ENCODE results near the gene MAPK7. TPM values are rescaled to one million over a fixed set of nuclear protein-coding genes. Genes with fewer than 3 reads are reported as not detected.

MAPK7 gene
- total RNA-seq, 8 experiments from 2014 or later = 9.8 to 20.1 (median 13.4) TPM

GRCh38 chr17:19336938-19337711 is 41.2 kb upstream of the MAPK7 start:
- WGBS, 10 experiments = 40 to 75% (median 67%) methylated on average over 1 to 7 of the region's 21 CpGs; no CpG with 5 or more reads in 6 of the 10 experiments
- H3K4me1 ChIP-seq (replicated peaks in 1 of 2) = peaks cover 15 to 20% of the 10 kb centered on the region in 2 donors
- peak overlapping the region; percentile 53 to 85 for H3K27ac ChIP-seq
- in situ Hi-C loops (cut with MboI; ENCODE audit: low pct_unique_long_range_greater_than_20kb in 2 of 9, low sequenced_read_pairs in 9 of 9, unreplicated experiment in 9 of 9) = no loop called here
- peak in 5 of 8 experiments; percentile 74 to 94 (median 92) for ATAC-seq (replicated peaks in 6 of 8)
- H3K4me3 ChIP-seq = no peak overlapping the region

GRCh38 chr17:19337712-19338023 is 40.6 kb upstream of the MAPK7 start:
- H3K27ac ChIP-seq = peak overlapping the region in 1 of 2 donors; percentile 85
- no peak overlapping the region for H3K4me3 ChIP-seq
- no peak for ATAC-seq (replicated peaks in 6 of 8)
- WGBS, 10 experiments = no CpG with 5 or more reads among the region's 2 CpGs
- peaks cover 15 to 20% of the 10 kb centered on the region in 2 donors for H3K4me1 ChIP-seq (replicated peaks in 1 of 2)
- in situ Hi-C loops (cut with MboI; ENCODE audit: low pct_unique_long_range_greater_than_20kb in 2 of 9, low sequenced_read_pairs in 9 of 9, unreplicated experiment in 9 of 9) = no loop called here

GRCh38 chr17:19338031-19338990 is 40.0 kb upstream of the MAPK7 start:
- in situ Hi-C loops (cut with MboI; ENCODE audit: low pct_unique_long_range_greater_than_20kb in 2 of 9, low sequenced_read_pairs in 9 of 9, unreplicated experiment in 9 of 9) = no loop called here
- ATAC-seq (replicated peaks in 6 of 8) = peak in 3 of 8 experiments; percentile 5 to 43 (median 5)
- Histone ChIP-seq H3K27ac (peak overlapping the region in 1 of 2 donors; percentile 85), H3K4me1 (replicated peaks in 1 of 2) (peaks cover 15 to 20% of the 10 kb centered on the region in 2 donors), H3K4me3 (no peak overlapping the region)
- 38 to 100% (median 87%) methylated on average over 1 to 2 of the region's 7 CpGs; no CpG with 5 or more reads in 6 of the 10 experiments for WGBS, 10 experiments

- H3K4me1 ChIP-seq (replicated peaks in 1 of 2) = peaks cover 15 to 20% of the 10 kb centered on the region in 2 donors
- 0 to 80% (median 34%) methylated on average over 1 to 2 of the region's 2 CpGs; no CpG with 5 or more reads in 4 of the 10 experiments for WGBS, 10 experiments
- H3K4me3 ChIP-seq = no peak overlapping the region
- in situ Hi-C loops (cut with MboI; ENCODE audit: low pct_unique_long_range_greater_than_20kb in 2 of 9, low sequenced_read_pairs in 9 of 9, unreplicated experiment in 9 of 9) = no loop called here
- H3K27ac ChIP-seq = no peak overlapping the region
- ATAC-seq (replicated peaks in 6 of 8) = peak in 3 of 8 experiments; percentile 56 to 86 (median 63)
Measured at GRCh38 chr17:19339341-19339815, 38.9 kb upstream of the MAPK7 start.

- H3K4me3 ChIP-seq = no peak overlapping the region
- 40 to 96% (median 67%) methylated on average over 1 to 5 of the region's 7 CpGs; no CpG with 5 or more reads in 3 of the 10 experiments for WGBS, 10 experiments
- no peak for ATAC-seq (replicated peaks in 6 of 8)
- H3K4me1 ChIP-seq (replicated peaks in 1 of 2) = peaks cover 24 to 29% of the 10 kb centered on the region in 2 donors
- in situ Hi-C loops (cut with MboI; ENCODE audit: low pct_unique_long_range_greater_than_20kb in 2 of 9, low sequenced_read_pairs in 9 of 9, unreplicated experiment in 9 of 9) = no loop called here
- no peak overlapping the region for H3K27ac ChIP-seq
Measured at GRCh38 chr17:19341211-19341631, 37.1 kb upstream of the MAPK7 start.

- peak in 2 of 8 experiments; percentile 2 to 3 for ATAC-seq (replicated peaks in 6 of 8)
- in situ Hi-C loops (cut with MboI; ENCODE audit: low pct_unique_long_range_greater_than_20kb in 2 of 9, low sequenced_read_pairs in 9 of 9, unreplicated experiment in 9 of 9) = no loop called here
- Histone ChIP-seq H3K4me3 (no peak overlapping the region), H3K27ac (no peak overlapping the region), H3K4me1 (replicated peaks in 1 of 2) (peaks cover 26 to 31% of the 10 kb centered on the region in 2 donors)
- 35 to 100% (median 79%) methylated on average over 3 to 11 of the region's 20 CpGs; no CpG with 5 or more reads in 1 of the 10 experiments for WGBS, 10 experiments
Measured at GRCh38 chr17:19341641-19342610, 36.4 kb upstream of the MAPK7 start.

GRCh38 chr17:19342611-19343255 is 35.6 kb upstream of the MAPK7 start:
- 25 to 100% (median 85%) methylated on average over 1 to 5 of the region's 7 CpGs; no CpG with 5 or more reads in 4 of the 10 experiments for WGBS, 10 experiments
- no peak for ATAC-seq (replicated peaks in 6 of 8)
- H3K4me1 ChIP-seq (replicated peaks in 1 of 2) = peaks cover 27 to 32% of the 10 kb centered on the region in 2 donors

GRCh38 chr17:19343256-19343630 is 35.1 kb upstream of the MAPK7 start:
- H3K4me3 ChIP-seq = no peak overlapping the region
- in situ Hi-C loops (cut with MboI; ENCODE audit: low pct_unique_long_range_greater_than_20kb in 2 of 9, low sequenced_read_pairs in 9 of 9, unreplicated experiment in 9 of 9) = no loop called here
- ATAC-seq (replicated peaks in 6 of 8) = no peak
- no peak overlapping the region for H3K27ac ChIP-seq
- H3K4me1 ChIP-seq (replicated peaks in 1 of 2) = peaks cover 29% of the 10 kb centered on the region in 2 donors
- 50 to 100% (median 81%) methylated on average over 2 of the region's 7 CpGs; no CpG with 5 or more reads in 6 of the 10 experiments for WGBS, 10 experiments

More at GRCh38 chr17:19342611-19343255, 35.6 kb upstream of the MAPK7 start:
- Histone ChIP-seq H3K27ac (no peak overlapping the region), H3K4me3 (no peak overlapping the region)
- in situ Hi-C loops (cut with MboI; ENCODE audit: low pct_unique_long_range_greater_than_20kb in 2 of 9, low sequenced_read_pairs in 9 of 9, unreplicated experiment in 9 of 9) = no loop called here

- Histone ChIP-seq H3K4me3 (no peak overlapping the region), H3K4me1 (replicated peaks in 1 of 2) (peaks cover 26 to 29% of the 10 kb centered on the region in 2 donors), H3K27ac (no peak overlapping the region)
- WGBS, 10 experiments = 0 to 90% (median 80%) methylated on average over 1 to 2 of the region's 13 CpGs; no CpG with 5 or more reads in 7 of the 10 experiments
- in situ Hi-C loops (cut with MboI; ENCODE audit: low pct_unique_long_range_greater_than_20kb in 2 of 9, low sequenced_read_pairs in 9 of 9, unreplicated experiment in 9 of 9) = no loop called here
- no peak for ATAC-seq (replicated peaks in 6 of 8)
Measured at GRCh38 chr17:19343671-19344151, 34.6 kb upstream of the MAPK7 start.

- 90 to 100% (median 100%) methylated on average over 1 to 2 of the region's 40 CpGs; no CpG with 5 or more reads in 6 of the 10 experiments for WGBS, 10 experiments
- Histone ChIP-seq H3K27ac (no peak overlapping the region), H3K4me1 (replicated peaks in 1 of 2) (peaks cover 26 to 29% of the 10 kb centered on the region in 2 donors), H3K4me3 (no peak overlapping the region)
- in situ Hi-C loops (cut with MboI; ENCODE audit: low pct_unique_long_range_greater_than_20kb in 2 of 9, low sequenced_read_pairs in 9 of 9, unreplicated experiment in 9 of 9) = no loop called here
- ATAC-seq (replicated peaks in 6 of 8) = no peak
Measured at GRCh38 chr17:19344311-19345066, 33.8 kb upstream of the MAPK7 start.

GRCh38 chr17:19345067-19345460 is 33.2 kb upstream of the MAPK7 start:
- no peak overlapping the region for H3K27ac ChIP-seq
- no peak for ATAC-seq (replicated peaks in 6 of 8)
- no peak overlapping the region for H3K4me3 ChIP-seq
- WGBS, 10 experiments = 78 to 100% (median 98%) methylated on average over 2 to 6 of the region's 7 CpGs; no CpG with 5 or more reads in 4 of the 10 experiments
- H3K4me1 ChIP-seq (replicated peaks in 1 of 2) = peaks cover 26 to 29% of the 10 kb centered on the region in 2 donors
- in situ Hi-C loops (cut with MboI; ENCODE audit: low pct_unique_long_range_greater_than_20kb in 2 of 9, low sequenced_read_pairs in 9 of 9, unreplicated experiment in 9 of 9) = no loop called here
